H1 (cell line): ENCODE measurements around the gene XPNPEP2. TPM values are rescaled to one million over a fixed set of nuclear protein-coding genes. Genes with fewer than 3 reads are reported as not detected.

Source experiments
- BRCA1 ChIP-seq: IDR thresholded peaks from 2 replicates; pipeline ENCODE4 v1.6.1; 2012; ENCODE audit warnings: low read depth, low read length, improper control_type of control experiment
- TBP ChIP-seq: IDR thresholded peaks from 2 replicates; pipeline ENCODE4 v1.6.1; 2011; ENCODE audit warnings: low read depth, low read length, improper control_type of control experiment
- TEAD4 ChIP-seq: IDR thresholded peaks from 2 replicates; pipeline ENCODE4 v1.6.1; 2012; ENCODE audit warnings: low read depth, low read length, inconsistent platforms, mixed read lengths
- polyA plus RNA-seq, 7 experiments: library from polyadenylated mRNA; depleted of rRNA in 3 of 7; stranded (reverse) in 5 of 7; unstranded in 2 of 7; fragments of >200 nt in 5 of 7; fragments of 200-250 nt in 2 of 7; gene quantifications; 1 replicate in 5 of 7; 2 replicates in 1 of 7; 4 replicates in 1 of 7; pipeline versions ENCODE4 v1.2.1 to v1.2.3, GENCODE V29; 2011 to 2013; ENCODE audit warnings: missing spikeins in 2 of 7, mixed read lengths in 2 of 7
- total RNA-seq: library from RNA; stranded (reverse); fragmentation: NEBNext Ultra II Directional; extraction: Animal tissue kit (Norgen Biotek cat#: 25700); gene quantifications from 2 replicates; pipeline ENCODE4 v1.2.1, GENCODE V29; 2021

The XPNPEP2 gene
- total and polyA plus RNA-seq, 2 of the 8 experiments (the other 6 are each of a cell fraction or from before 2014, with no cell fraction given) = 0.27 TPM; not detected in 1

DNA sequence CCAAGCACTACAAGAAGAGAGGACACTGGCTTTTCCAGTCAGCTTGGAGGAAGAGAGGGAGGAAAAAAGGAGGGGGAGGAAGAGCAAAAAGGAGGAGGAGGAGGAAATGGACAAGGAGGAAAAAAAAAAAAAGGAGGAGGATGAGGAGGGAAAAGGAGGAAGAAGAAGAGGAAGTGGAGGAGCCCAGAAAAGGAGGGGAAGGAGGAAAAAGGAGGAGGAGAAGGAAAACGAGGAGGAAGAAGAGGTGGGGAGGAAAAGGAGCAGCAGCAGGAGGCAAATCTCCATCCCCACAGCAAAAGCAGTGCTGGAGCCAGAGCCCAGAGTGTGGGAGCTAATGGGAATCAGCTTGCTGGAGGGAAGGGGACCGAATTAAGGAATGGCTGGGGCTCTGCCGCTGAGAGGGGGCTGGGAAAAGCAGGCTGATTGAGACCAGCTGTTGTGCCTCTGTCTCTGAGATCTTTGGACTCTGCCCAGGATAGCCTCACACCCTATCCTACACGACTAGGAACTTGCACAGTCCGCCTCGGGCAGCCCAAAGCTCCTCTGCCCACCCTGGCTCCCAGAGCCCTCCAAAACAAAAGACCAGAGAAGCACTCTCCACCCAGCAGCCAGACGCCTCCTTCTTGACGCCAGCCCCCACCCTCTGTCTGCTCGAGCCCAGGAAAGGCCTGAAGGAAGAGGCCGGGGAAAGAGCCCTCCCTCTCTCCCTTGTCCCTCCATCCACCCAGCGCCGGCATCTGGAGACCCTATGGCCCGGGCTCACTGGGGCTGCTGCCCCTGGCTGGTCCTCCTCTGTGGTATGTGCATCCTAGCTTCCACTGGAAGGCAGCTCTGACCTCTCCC, at the start of gene XPNPEP2 (continued):
- TF ChIP-seq TEAD4 = no peak
- no peak for TF ChIP-seq BRCA1
- no peak for TF ChIP-seq TBP
